Measurements from ENCODE around the gene PTPRM.

Gene PTPRM

GRCh38 chr18:7902399-7902839, 335.3 kb downstream of the PTPRM start:
- no peak for TF ChIP-seq CTCF (IDR thresholded peaks at IDR 0.05)
- intact Hi-C loops (cut with DNase I; ENCODE audit: low total_unique reads): no loop called here
- H3K27me3 ChIP-seq: no peaks in the 10 kb centered on the region
- peak in 1 of 2 donors; percentile 73 for DNase-seq
- no peak overlapping the region for H3K4me3 ChIP-seq
- H3K9me3 ChIP-seq: no peaks in the 10 kb centered on the region
- peaks cover 0 to 3% (median 0%) of the 10 kb centered on the region in 3 donors for H3K36me3 ChIP-seq
- peak overlapping the region in 1 of 2 donors; percentile 16 for H3K27ac ChIP-seq
- H3K4me1 ChIP-seq: peaks cover 0 to 50% (median 4%) of the 10 kb centered on the region in 4 donors

- intact Hi-C loops (cut with DNase I; ENCODE audit: low total_unique reads): no loop called here
- no peak overlapping the region for H3K27ac ChIP-seq
These were observed 337.4 kb downstream of the PTPRM start for GRCh38 chr18:7904529-7904928.

GRCh38 chr18:7908681-7909299, 341.7 kb downstream of the PTPRM start:
- Histone ChIP-seq H3K27ac (no peak overlapping the region), H3K9me3 (no peaks in the 10 kb centered on the region), H3K4me3 (no peak overlapping the region), H3K36me3 (peaks cover 0 to 3% (median 0%) of the 10 kb centered on the region in 3 donors), H3K27me3 (no peaks in the 10 kb centered on the region), H3K4me1 (peaks cover 0 to 9% (median 0%) of the 10 kb centered on the region in 4 donors)
- intact Hi-C loops (cut with DNase I; ENCODE audit: low total_unique reads): no loop called here
- no peak for TF ChIP-seq CTCF (IDR thresholded peaks at IDR 0.05)
- DNase-seq: no peak

More at GRCh38 chr18:7904529-7904928, 337.4 kb downstream of the PTPRM start:
- H3K4me1 ChIP-seq: peaks cover 0 to 33% (median 4%) of the 10 kb centered on the region in 4 donors
- no peaks in the 10 kb centered on the region for H3K9me3 ChIP-seq
- no peak overlapping the region for H3K4me3 ChIP-seq
- no peaks in the 10 kb centered on the region for H3K27me3 ChIP-seq
- peaks cover 0 to 3% (median 0%) of the 10 kb centered on the region in 3 donors for H3K36me3 ChIP-seq
- DNase-seq: no peak
- no peak for TF ChIP-seq CTCF (IDR thresholded peaks at IDR 0.05)

GRCh38 chr18:7914834-7915670, 347.9 kb downstream of the PTPRM start:
- Histone ChIP-seq H3K27me3 (no peaks in the 10 kb centered on the region), H3K9me3 (no peaks in the 10 kb centered on the region), H3K36me3 (no peaks in the 10 kb centered on the region), H3K4me3 (no peak overlapping the region), H3K4me1 (peaks cover 0 to 25% (median 0%) of the 10 kb centered on the region in 4 donors), H3K27ac (no peak overlapping the region)
- no peak for DNase-seq
- TF ChIP-seq CTCF (IDR thresholded peaks at IDR 0.05): no peak
- intact Hi-C loops (cut with DNase I; ENCODE audit: low total_unique reads): no loop called here

GRCh38 chr18:7918701-7919100, 351.6 kb downstream of the PTPRM start:
- H3K4me3 ChIP-seq: no peak overlapping the region
- H3K9me3 ChIP-seq: no peaks in the 10 kb centered on the region
- H3K27ac ChIP-seq: peak overlapping the region in 1 of 2 donors; percentile 17
- TF ChIP-seq CTCF (IDR thresholded peaks at IDR 0.05): no peak
- no peaks in the 10 kb centered on the region for H3K27me3 ChIP-seq
- DNase-seq: no peak
- H3K4me1 ChIP-seq: peaks cover 0 to 52% (median 7%) of the 10 kb centered on the region in 4 donors
- H3K36me3 ChIP-seq: no peaks in the 10 kb centered on the region
- intact Hi-C loops (cut with DNase I; ENCODE audit: low total_unique reads): no loop called here

Measured in tibial artery (tissue), 4 donors.